ENCODE results near the gene ANKRD34A. TPM values are rescaled to one million over a fixed set of nuclear protein-coding genes. Genes with fewer than 3 reads are reported as not detected.

The ANKRD34A gene
- total RNA-seq, 1 experiment from 2014 or later = 0.50 TPM

DNA sequence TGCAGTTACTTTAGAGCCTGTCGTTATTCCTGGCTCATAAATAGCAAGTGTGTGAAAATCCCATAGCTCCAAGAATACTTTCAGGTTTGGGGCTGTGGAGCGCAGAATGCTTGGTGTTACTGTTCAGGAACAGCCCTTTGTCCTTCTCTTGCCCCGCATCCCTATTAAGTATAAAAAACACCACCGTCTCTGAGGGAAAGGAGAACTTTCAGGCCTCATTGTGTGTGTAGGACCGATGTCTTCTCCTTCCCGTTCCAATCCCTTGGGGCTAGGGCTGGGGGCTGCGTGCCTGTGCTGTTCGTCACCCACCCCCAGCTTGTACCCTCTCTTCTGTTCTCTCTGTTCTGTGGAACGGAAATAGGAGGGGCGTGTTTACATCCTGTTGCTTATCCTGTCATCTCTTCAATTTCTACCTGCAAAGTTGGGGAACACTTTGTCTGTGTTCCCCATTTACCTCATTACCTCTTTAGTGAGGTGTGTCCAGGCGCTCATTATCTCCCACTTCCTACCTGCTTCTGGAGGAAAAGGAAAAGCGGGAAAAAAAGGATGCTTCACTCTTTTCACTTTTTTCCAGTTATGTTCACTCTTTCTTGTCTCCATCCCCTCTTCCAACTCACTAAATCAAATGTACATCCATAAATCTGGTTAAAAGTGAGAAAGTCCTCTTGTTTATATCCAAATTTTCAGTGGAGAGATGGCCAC, 32.8 kb upstream of the ANKRD34A start:
- TSS peak; percentile 96 for BruUV-seq (replicated peaks)
- POLR2A ChIA-PET (ENCODE audit: unreplicated experiment) = interaction anchor here (0.6 kb wide), 1 partner anchor 18 kb away, joined by 3 read pairs; no protein-coding TSS in a partner anchor
- no peak for TF ChIP-seq EZH2 (IDR thresholded peaks at IDR 0.05; ENCODE audit: low read depth)
- no peak for TF ChIP-seq CTCF (conservative IDR thresholded peaks at IDR 0.05)

DNA sequence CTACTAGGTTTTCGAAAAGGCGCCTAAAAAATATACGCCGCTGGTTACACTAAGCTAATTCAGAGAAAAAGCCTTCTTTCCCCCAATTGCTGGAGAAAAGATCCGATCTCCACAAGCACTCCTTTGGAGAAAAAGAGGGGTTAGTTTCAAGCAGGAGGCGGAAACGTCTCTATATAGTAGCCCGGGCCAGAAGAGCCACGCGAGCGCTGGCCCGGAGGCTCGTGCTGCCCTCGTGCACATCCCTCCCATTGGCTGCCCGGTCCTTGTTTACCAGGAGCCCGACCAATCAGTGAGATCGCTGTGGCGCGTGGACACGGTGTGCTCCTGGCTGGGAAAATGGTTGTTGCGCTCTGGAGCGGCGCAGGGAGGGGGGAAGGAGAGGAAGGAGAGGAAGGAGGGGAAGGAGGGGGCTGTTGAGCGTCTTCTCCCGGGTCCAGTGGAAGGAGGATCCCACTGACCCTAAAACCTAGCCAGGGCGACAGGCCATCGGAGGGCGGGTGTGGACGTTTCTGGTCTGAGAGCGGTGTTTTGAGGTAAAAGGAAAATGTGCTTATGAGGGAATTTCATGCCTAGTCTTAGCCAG, 32.1 kb upstream of the ANKRD34A start, which contains the start of gene TXNIP:
TSS of gene TXNIP (minus strand) at position 147 of the 583 bp plus-strand sequence. CDS start 313 bp downstream, outside the sequence.
- H3K27ac ChIP-seq = peak within 1 kb of the TSS; percentile 78
- TF ChIP-seq CTCF (conservative IDR thresholded peaks at IDR 0.05) (no peak), EZH2 (IDR thresholded peaks at IDR 0.05; ENCODE audit: low read depth) (no peak)

More for the DNA sequence above, 32.8 kb upstream of the ANKRD34A start:
- peak overlapping the region; percentile 84 for H2AFZ ChIP-seq
- H3K27me3 ChIP-seq (ENCODE audit: insufficient read depth, low read depth) = no peaks in the 10 kb centered on the region
- intact Hi-C loops (cut with micrococcal nuclease; ENCODE audit: unreplicated experiment) = no loop called here
- H3K4me2 ChIP-seq = peak overlapping the region; percentile 91
- H4K20me1 ChIP-seq (ENCODE audit: insufficient read depth) = peaks cover 40% of the 10 kb centered on the region
- H3K4me3 ChIP-seq = peak overlapping the region; percentile 93
- H3K79me2 ChIP-seq (ENCODE audit: low read depth) = peaks cover 40% of the 10 kb centered on the region
- H3K27ac ChIP-seq = peak overlapping the region; percentile 78
- no peaks in the 10 kb centered on the region for H3K9me2 ChIP-seq (ENCODE audit: insufficient read depth)
- H3K4me1 ChIP-seq (replicated peaks; ENCODE audit: insufficient read depth) = peaks cover 63% of the 10 kb centered on the region
- no peaks in the 10 kb centered on the region for H3K9me3 ChIP-seq (ENCODE audit: insufficient read depth, low read depth)
- H3F3A ChIP-seq (ENCODE audit: insufficient read depth, low read depth) = peaks cover 60% of the 10 kb centered on the region
- no peak for DNase-seq
- CTCF ChIA-PET = no interaction called here
- peaks cover 35% of the 10 kb centered on the region for H3K36me3 ChIP-seq (ENCODE audit: low read depth)

DNA sequence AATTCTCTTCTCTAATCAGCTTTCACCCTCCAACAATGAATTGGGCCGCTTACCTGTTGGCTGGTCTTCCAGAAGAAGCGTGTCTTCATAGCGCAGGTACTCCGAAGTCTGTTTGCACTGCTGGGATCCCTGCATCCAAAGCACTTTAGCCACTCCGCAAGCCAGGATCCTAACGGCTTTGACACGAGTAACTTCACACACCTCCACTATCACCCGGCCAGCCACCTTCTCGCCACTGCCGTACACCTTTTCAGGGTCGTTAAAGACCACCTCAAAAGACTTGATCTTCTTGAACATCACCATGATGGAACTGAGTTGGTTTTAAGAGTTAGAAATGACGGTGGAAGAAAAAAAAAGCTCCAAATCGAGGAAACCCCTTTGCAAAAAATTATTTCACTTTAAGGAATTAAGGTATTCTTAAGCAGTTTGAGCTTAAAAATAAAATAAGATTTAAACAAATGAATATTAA, 31.6 kb upstream of the ANKRD34A start:
- peaks cover 36% of the 10 kb centered on the region for H3K36me3 ChIP-seq (ENCODE audit: low read depth)
- intact Hi-C loops (cut with micrococcal nuclease; ENCODE audit: unreplicated experiment) = loop anchor here (1.0 to 2.0 kb wide), 3 partner anchors 11 to 33 kb away; no protein-coding TSS in a partner anchor
- no peak for TF ChIP-seq CTCF (conservative IDR thresholded peaks at IDR 0.05)
- no peak for TF ChIP-seq EZH2 (IDR thresholded peaks at IDR 0.05; ENCODE audit: low read depth)
- TSS peak; percentile 63 for BruUV-seq (replicated peaks)
- H3F3A ChIP-seq (ENCODE audit: insufficient read depth, low read depth) = peaks cover 68% of the 10 kb centered on the region
- no peaks in the 10 kb centered on the region for H3K27me3 ChIP-seq (ENCODE audit: insufficient read depth, low read depth)
- H3K9me3 ChIP-seq (ENCODE audit: insufficient read depth, low read depth) = no peaks in the 10 kb centered on the region
- no peaks in the 10 kb centered on the region for H3K9me2 ChIP-seq (ENCODE audit: insufficient read depth)
- peaks cover 69% of the 10 kb centered on the region for H3K4me1 ChIP-seq (replicated peaks; ENCODE audit: insufficient read depth)
- H4K20me1 ChIP-seq (ENCODE audit: insufficient read depth) = peaks cover 41% of the 10 kb centered on the region
- H3K27ac ChIP-seq = peak overlapping the region; percentile 78
- no peak for DNase-seq
- H2AFZ ChIP-seq = no peak overlapping the region
- POLR2A ChIA-PET (ENCODE audit: unreplicated experiment) = no interaction called here
- CTCF ChIA-PET = interaction anchor here (0.6 kb wide), 1 partner anchor 39 kb away, joined by 3 read pairs; no protein-coding TSS in a partner anchor
- peak overlapping the region; percentile 91 for H3K4me2 ChIP-seq
- H3K79me2 ChIP-seq (ENCODE audit: low read depth) = peaks cover 40% of the 10 kb centered on the region
- peak overlapping the region; percentile 93 for H3K4me3 ChIP-seq

More for the DNA sequence above, 32.1 kb upstream of the ANKRD34A start, which contains the start of gene TXNIP:
- BruUV-seq (replicated peaks) = no TSS peak
- Histone ChIP-seq H4K20me1 (ENCODE audit: insufficient read depth) (peaks cover 41% of the 10 kb centered on the region), H2AFZ (peak within 1 kb of the TSS; percentile 84), H3K4me2 (peak within 1 kb of the TSS; percentile 91), H3K9me3 (ENCODE audit: insufficient read depth, low read depth) (no peaks in the 10 kb centered on the region), H3K4me1 (replicated peaks; ENCODE audit: insufficient read depth) (peaks cover 67% of the 10 kb centered on the region), H3K4me3 (peak within 1 kb of the TSS; percentile 93), H3K79me2 (ENCODE audit: low read depth) (peaks cover 40% of the 10 kb centered on the region), H3K27me3 (ENCODE audit: insufficient read depth, low read depth) (no peaks in the 10 kb centered on the region), H3F3A (ENCODE audit: insufficient read depth, low read depth) (peaks cover 67% of the 10 kb centered on the region), H3K36me3 (ENCODE audit: low read depth) (peaks cover 36% of the 10 kb centered on the region), H3K9me2 (ENCODE audit: insufficient read depth) (no peaks in the 10 kb centered on the region)
- DNase-seq = peak; percentile 93
- POLR2A ChIA-PET (ENCODE audit: unreplicated experiment) = interaction anchor here (0.6 kb wide), 1 partner anchor 17 kb away, joined by 3 read pairs; no protein-coding TSS in a partner anchor
- intact Hi-C loops (cut with micrococcal nuclease; ENCODE audit: unreplicated experiment) = loop anchor here (1.0 kb wide), 2 partner anchors 11 to 17 kb away; no protein-coding TSS in a partner anchor
- CTCF ChIA-PET = interaction anchor here (0.6 kb wide), 1 partner anchor 38 kb away, joined by 3 read pairs; no protein-coding TSS in a partner anchor

All from PC-9 (cell line).